Activated CD8-positive, alpha-beta memory T cell treated with anti-CD3 and anti-CD28 coated beads, Interleukin-2, amount 50 U/mL, for 1 hour (primary cell): ENCODE results near the gene NAT10.

Source experiments
- DNase-seq: peaks from one replicate; pipeline ENCODE4 v3.0.0-alpha.2; 2020; ENCODE audit errors: extremely low read depth

NAT10 gene

DNA sequence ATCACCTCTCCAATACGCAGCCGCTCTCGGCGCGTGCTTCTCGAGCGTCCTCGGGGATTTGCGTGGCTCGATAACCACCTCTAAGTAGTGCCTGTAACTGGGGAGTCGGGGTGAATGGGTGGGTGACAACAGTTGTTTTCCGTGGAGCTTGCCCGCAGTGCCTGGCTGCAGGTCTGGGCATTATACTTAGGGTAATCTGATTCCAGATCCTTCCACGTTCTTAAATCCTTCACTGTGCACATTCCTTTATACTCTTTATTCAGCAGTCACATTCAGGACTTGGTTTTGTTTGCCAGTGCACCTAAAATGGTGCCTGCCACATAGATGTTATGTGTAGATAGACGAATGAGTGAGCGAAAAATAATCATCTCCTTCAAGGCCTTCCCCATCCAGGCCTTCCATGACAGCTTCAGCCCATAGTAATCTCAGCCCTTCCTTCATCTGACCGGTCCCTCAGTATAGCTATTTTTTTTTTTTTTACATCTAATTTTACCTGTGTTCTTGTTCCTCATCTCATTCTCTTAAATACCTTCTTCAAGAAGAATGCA, 602 bp downstream of the NAT10 start:
- peak; percentile 4 for DNase-seq

GRCh38 chr11:34111722-34112270, 6.4 kb downstream of the NAT10 start:
- DNase-seq, result no peak

DNA sequence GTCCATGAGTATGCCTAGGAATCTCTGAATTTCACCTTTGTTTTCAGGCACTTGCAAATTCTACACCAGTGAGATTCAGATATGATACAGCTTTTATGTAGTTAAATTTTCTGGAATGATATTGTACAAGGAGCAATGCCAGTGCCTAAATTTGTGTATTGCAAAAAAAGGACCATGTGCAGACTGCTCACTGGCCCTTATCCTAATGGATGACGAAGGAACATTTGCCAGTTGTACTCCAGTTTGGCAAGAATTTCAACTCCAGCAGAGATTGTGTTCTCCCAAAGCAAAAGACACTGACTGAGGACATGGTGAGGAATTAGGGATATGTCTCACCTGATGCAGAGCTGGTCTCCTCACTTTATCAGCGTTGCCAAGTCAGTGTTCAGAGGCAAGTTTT, 8.6 kb downstream of the NAT10 start:
- DNase-seq, result no peak

DNA sequence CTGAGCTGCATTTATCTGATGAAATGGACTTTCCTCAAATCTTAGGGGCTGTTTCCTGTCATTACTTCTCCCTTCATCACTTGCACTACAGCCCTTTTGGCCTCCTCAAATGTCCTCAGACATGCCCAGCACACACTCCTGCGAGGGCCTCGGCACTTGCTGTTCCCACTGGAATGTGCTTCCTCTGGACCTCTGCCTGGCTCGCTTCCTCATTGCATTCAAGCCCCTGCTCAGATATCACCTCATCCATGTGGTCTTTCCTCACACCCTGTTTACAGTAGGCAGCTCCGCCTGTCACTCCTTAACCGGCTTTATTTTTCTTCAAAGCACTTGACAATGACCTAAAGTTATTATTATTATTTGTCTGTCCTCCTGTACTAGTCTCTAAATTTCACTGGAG, 9.0 kb downstream of the NAT10 start:
- no peak for DNase-seq

- DNase-seq, result no peak
Observed at GRCh38 chr11:34120651-34121050, 15.2 kb downstream of the NAT10 start.

DNA sequence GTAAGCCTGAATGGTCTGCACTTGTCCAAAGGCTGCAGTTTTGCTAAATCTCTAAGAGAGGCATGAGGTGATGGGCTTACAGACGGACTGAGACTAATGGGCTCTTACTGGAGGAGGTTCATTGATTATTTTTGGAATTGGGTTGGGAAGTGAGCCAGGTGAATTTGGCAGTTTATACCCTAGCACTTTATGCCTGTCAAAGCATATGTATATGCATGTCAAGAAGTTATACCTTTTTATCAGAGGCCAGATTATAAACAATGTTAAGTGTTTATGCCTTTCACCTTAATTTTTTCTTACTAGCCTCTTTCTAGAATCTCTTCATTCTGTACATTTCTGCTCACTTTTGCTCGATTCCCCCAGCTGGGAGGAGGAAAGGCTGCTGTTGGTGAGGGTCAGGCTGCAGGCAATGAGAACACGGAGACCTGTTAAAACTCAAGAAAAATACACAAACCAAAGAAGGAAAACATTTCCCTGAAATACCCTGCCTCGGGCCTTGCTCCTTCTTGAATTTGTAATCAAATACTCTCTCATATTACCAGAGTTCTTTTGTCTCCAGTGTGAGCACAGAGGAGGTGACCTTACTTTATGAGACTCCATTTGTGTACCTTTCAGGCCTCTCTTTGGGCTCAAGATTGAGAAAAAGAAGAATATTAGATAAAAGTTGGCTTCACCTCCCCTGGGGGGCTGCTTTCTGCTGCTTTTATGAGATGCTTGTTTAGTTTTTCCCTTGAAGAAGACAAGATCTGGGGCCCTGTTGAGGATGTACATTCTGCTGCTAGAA, 19.6 kb downstream of the NAT10 start:
- no peak for DNase-seq

DNA sequence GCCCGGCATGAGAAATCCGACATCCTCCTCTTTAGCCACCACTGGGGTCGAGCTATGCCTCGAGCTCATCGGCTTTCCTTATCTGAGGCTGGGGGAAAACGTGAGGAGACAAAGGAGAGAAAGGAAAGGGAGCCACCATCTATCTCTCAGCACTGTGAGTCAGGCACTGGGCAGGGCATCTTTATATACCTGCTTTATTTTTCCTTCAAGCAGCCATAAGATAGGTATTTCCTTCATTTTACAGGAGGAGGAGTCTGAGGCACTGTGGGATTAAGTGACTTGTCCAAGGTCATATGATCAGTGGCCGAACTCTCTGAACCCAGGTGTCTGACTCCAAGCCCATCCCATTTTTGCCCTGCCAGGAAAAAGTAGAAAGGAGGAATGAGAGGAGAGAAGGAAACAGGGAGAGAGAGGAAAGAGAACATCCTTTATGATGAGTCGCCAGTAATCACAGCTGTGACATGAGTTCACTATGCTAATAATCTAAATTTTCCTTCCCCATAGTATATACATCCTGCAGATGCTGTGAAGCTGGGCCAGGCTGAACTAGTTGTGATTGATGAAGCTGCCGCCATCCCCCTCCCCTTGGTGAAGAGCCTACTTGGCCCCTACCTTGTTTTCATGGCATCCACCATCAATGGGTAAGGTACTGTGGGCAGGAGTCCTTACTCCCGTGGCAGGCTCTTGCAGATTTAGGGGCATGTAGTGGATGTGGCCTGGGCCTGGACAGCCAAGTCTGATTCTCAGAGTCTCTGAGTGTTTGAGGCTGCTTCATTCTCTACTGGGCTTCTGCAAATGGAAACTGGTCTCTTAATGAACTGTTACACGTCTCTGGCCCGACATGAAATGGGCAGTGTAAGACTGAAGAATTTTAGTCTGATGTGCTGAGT, 21.8 kb downstream of the NAT10 start:
- no peak for DNase-seq

- DNase-seq, result no peak
Observed at GRCh38 chr11:34128824-34129223, 23.4 kb downstream of the NAT10 start.

DNA sequence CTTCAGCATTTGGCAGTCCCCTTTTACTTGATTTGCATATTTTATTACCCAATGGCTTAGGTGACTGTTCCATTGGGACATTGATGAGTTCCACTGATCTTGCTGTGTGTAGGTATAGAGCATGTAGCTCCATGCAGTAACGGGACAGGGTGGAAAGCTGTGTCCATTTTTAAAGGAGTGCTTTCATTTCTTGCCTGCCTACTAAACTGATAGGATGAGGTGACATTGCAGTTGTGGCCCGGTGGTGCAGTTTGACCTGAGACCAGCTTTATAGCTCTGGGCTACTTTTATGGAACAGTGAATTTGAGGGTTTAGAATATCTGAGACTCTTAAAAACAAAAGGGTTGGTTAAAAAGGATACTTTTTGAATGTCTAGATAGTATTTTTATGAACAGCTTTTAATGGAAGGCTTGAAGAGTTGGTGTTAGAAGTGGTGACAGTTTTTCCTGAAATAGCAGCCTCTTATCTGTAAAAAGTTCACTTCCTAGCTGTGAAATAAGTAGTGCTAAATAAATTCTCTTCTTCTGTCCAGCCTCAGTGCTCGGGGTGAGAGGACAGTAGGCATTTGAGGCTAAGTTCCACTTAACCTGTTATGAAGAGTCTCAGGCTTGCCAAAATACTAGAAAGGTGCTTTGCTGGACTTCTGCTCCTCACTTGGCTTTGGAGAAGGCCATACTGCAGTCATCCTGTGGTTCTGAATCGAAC, 27.0 kb downstream of the NAT10 start:
- no peak for DNase-seq

GRCh38 chr11:34134765-34135164, 29.3 kb downstream of the NAT10 start:
- DNase-seq, result no peak

GRCh38 chr11:34135439-34135838, 30.0 kb downstream of the NAT10 start:
- no peak for DNase-seq

DNA sequence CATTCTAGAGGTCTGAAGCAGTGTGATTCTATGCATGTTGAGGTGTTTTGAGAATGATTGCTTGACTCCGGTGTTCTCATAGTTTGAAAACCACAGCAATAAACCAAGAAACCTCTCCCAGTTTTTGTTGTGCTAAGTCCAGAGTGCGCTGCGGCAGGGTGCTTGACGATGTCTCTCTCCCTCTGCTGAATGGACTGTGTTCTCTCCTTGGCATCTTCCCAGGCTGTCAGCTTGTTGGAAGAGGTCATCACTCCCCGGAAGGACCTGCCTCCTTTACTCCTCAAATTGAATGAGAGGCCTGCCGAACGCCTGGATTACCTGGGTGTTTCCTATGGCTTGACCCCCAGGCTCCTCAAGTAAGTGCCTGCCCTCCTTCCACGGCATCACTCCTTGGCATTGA, 31.0 kb downstream of the NAT10 start:
- no peak for DNase-seq

- DNase-seq, result no peak
Observed at GRCh38 chr11:34139346-34139745, 33.9 kb downstream of the NAT10 start.

DNA sequence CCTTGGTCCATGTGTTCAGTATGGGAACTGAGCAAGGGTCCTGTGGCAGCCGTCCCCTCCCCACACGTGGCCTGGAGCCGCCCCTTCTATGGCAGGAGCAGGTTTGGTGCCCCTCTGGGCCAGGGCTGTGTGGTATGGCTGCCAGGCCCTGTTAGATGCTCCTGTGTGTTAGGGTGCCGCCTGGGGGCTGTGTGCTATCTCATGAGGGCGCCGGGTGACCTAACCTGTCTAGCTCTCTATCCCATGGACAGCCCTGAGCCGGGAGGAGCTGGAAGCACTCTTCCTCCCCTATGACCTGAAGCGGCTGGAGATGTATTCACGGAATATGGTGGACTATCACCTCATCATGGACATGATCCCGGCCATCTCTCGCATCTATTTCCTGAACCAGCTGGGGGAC, 34.7 kb downstream of the NAT10 start:
- DNase-seq, result no peak

DNA sequence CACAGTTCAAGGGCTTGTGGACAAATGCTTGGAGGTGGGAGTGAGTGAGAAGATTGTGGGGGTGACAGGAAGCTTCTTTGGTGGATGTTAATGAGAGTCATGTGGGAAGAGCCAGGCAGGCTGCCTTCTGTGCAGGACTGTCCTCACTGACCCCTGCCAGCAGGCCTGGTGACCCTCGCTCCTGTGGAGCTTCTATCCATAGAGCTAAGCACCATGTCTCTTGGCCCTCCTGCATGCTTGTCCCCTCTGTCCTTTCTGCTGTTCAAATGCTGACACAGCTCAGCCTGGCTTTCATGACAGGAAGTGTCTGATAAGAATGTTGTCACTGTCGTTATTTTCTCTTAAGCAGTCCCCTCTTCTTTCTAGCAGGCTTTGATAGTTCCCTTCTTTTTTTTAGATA, 37.6 kb downstream of the NAT10 start:
- DNase-seq, result no peak

GRCh38 chr11:34145073-34145472, 39.6 kb downstream of the NAT10 start:
- DNase-seq, result no peak

DNA sequence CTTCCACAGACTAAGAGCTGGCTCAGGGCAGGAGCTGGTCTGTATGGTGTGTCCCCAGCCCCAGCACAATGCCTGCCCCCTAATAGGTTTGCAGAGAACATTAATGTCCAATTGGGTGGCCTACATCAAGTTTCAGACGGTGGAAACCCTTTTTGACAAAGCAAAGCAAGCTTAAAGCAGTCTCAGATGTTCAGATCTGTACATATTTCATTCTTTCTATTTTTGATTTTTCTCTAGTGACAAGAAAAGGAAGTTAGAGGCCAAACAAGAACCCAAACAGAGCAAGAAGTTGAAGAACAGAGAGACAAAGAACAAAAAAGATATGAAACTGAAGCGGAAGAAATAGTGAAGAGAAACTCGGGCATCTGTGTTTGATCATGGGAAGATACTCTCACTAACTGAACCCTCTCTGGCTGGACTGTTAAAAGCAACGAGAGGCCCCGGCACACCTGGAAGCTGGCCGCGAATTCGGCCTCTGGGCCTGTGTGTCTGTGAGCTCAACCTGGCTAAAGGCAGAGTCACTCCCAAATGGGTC, 40.5 kb downstream of the NAT10 start:
- DNase-seq, result no peak

DNA sequence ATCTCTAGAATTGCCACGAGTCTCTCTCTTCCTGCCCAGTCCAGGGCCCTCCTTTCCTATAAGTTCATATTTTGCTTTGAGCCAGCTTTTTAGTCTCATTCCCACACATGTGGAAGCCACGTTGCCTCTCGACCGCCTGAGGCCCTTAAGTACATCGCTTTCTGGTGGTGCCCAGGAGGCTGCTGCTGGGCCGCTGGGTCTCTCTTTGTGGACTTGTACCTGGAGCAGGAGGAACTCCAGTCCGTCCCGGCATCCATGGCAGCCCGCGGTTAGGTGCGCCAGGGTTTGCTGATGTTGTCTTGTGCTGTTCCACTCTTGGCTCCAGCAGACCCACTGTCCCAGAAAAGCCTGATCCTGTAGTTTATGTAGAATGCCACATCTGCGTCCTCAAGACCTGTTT, 41.0 kb downstream of the NAT10 start:
- no peak for DNase-seq

DNA sequence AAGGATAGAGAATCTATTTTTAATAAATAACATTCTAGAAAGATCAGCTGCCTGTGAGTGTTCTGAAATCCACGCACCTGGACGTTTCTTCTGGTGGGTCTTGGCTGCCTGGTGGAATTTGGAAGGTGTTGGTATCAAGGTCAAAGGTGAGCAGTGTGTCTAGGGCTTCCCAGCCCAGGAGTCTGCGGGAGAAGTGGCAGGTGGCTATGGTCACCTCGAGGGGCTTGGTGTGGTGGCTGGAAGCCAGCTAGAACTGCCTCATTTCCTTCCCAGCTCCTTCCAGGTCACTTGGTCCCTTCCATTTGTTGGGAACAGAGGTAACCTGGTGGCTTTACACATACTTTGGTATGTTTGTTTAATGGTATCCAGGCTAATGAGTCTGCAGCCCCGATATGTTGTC, 41.4 kb downstream of the NAT10 start:
- no peak for DNase-seq

DNA sequence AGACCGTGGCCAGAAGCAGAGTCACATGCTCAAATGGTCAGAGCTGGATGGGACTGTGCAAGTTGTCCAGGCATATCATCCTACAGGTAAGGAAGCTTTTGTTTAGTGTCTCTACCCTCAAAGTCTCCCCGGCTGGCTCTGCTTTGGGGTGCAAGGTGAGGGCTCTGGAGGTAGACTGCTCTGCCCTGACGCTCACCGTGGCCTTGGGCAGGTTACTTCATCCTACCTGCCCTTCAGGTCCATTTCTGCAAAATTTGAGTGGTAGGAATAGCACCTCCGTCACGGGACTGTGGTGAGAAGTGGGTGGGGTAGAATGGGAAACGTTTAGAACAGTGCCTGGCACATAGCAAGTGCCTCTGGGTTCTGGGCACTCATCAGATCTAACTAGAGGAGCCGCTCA, 42.2 kb downstream of the NAT10 start:
- DNase-seq, result no peak

DNA sequence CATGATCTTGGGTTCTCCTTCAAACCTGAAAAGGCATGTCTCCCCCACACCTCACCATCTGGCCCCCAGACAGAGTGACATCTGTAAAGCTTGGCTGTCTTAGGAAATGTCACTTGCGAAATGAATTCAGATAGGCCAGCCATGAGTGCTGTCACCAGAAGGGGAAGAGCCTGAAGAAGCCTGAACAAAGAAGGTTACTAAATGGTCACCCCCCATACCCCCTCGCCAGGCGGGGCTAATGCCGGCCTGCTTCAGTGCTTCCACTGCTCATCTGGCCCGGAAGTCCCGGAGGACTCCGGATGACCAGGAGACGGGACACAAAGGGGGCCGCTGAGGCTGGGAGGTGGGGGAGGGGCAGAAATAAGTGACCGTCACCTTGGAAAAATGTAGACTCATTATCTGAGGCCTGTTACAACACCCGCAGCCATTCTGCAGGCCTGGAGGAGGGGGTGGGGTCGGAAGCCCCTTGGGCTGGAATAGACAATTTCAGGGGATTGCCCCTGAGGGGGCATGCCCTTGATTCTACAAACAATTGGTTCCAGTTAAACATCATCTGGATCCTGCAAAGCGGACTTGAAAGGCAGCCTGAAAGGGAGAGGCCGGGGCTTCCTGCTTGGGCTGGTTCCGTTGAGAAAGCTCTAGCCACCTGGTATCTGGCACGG, 43.2 kb downstream of the NAT10 start:
- no peak for DNase-seq
